Naive thymus-derived CD4-positive, alpha-beta T cell (primary cell): ENCODE measurements around the gene CTNNB1. TPM values are rescaled to one million over a fixed set of nuclear protein-coding genes. Genes with fewer than 3 reads are reported as not detected.

Source experiments
- ATAC-seq: fragments of 150-1000 bp; cut with Tn5 transposase; 2 replicates; pipeline ENCODE4 v1.10.0; 2021; ENCODE audit warnings: mild to moderate bottlenecking, moderate library complexity
- CTCF ChIA-PET: fragments of 350-600 bp; sonication (Branson Sonifier 250); formaldehyde crosslinking; loops from one replicate; lab custom pipeline; 2021; ENCODE audit warnings: antibody characterized with exemption; lab: Charles Lee
- POLR2A ChIA-PET: fragments of 350-600 bp; sonication (Branson Sonifier 250); formaldehyde crosslinking; loops from one replicate; lab custom pipeline; 2021; ENCODE audit warnings: antibody characterized with exemption, inconsistent platforms; lab: Charles Lee
- DNase-seq, 9 donors: peaks; one replicate each; pipeline versions ENCODE4 v3.0.0 to v3.0.0-alpha.2; 2020 to 2022; ENCODE audit warnings: mixed read lengths in 1 of 9
- H3K27ac ChIP-seq: one replicate; pipeline ENCODE4 v1.7.0; 2013; ENCODE audit warnings: mild to moderate bottlenecking, low read depth, low read length, moderate library complexity
- H3K27me3 ChIP-seq, 2 donors: one replicate each; pipeline ENCODE4 v1.7.0; 2013; ENCODE audit warnings: low read length in 2 of 2, mild to moderate bottlenecking in 2 of 2, moderate library complexity in 2 of 2; ENCODE audit not compliant: control insufficient read depth in 2 of 2, insufficient read depth in 2 of 2
- H3K36me3 ChIP-seq, 3 experiments: 1 replicate in 2 of 3; 2 replicates in 1 of 3; pipeline ENCODE4 v1.7.0; 2013; ENCODE audit warnings: low read length in 3 of 3, mild to moderate bottlenecking in 3 of 3, moderate library complexity in 1 of 3; ENCODE audit not compliant: insufficient read depth in 3 of 3, control insufficient read depth in 2 of 3
- H3K4me1 ChIP-seq, 2 donors: one replicate each; pipeline ENCODE4 v1.7.0; 2013; ENCODE audit warnings: low read length in 2 of 2, mild to moderate bottlenecking in 2 of 2, moderate library complexity in 1 of 2; ENCODE audit not compliant: control insufficient read depth in 2 of 2, insufficient read depth in 2 of 2
- H3K4me3 ChIP-seq: 2 replicates; pipeline ENCODE4 v1.7.0; 2013; ENCODE audit warnings: mild to moderate bottlenecking, low read length
- H3K9me3 ChIP-seq, 3 experiments: 1 replicate in 2 of 3; 2 replicates in 1 of 3; pipeline ENCODE4 v1.7.0; 2013; ENCODE audit warnings: low read length in 3 of 3; ENCODE audit not compliant: control insufficient read depth in 2 of 3
- H3K27ac Mint-ChIP-seq, 9 donors: one replicate each; pipeline ENCODE4 v1.8.0; 2020 to 2022; ENCODE audit warnings: mixed read lengths in 9 of 9, mild to moderate bottlenecking in 8 of 9, moderate library complexity in 5 of 9, inconsistent platforms in 2 of 9
- H3K27me3 Mint-ChIP-seq, 5 donors: one replicate each; pipeline ENCODE4 v1.8.0; 2021 to 2022; ENCODE audit warnings: mixed read lengths in 5 of 5, mild to moderate bottlenecking in 1 of 5
- H3K36me3 Mint-ChIP-seq, 5 donors: one replicate each; pipeline ENCODE4 v1.8.0; 2020 to 2022; ENCODE audit warnings: mixed read lengths in 5 of 5, mild to moderate bottlenecking in 3 of 5, inconsistent platforms in 1 of 5
- H3K4me1 Mint-ChIP-seq, 7 donors: one replicate each; pipeline ENCODE4 v1.8.0; 2020 to 2022; ENCODE audit warnings: mixed read lengths in 7 of 7, mild to moderate bottlenecking in 3 of 7, inconsistent platforms in 1 of 7
- H3K4me3 Mint-ChIP-seq, 10 donors: one replicate each; pipeline ENCODE4 v1.8.0; 2020 to 2022; ENCODE audit warnings: mild to moderate bottlenecking in 10 of 10, mixed read lengths in 10 of 10, moderate library complexity in 6 of 10, inconsistent platforms in 2 of 10
- H3K9me3 Mint-ChIP-seq, 11 donors: one replicate each; pipeline ENCODE4 v1.8.0; 2020 to 2022; ENCODE audit warnings: mixed read lengths in 11 of 11, mild to moderate bottlenecking in 4 of 11, inconsistent platforms in 1 of 11, moderate library complexity in 1 of 11
- intact Hi-C, 2 donors: fragments of 100-400 bp; cut with micrococcal nuclease; formaldehyde crosslinking; loops; one replicate each; pipeline ENCODE4 v1.15.1; 2023
- polyA plus RNA-seq, 2 donors: library from polyadenylated mRNA; unstranded; fragments of 300-500 nt; fragmentation: Illumina TruSeq; gene quantifications; one replicate each; pipeline ENCODE4 v1.2.3, GENCODE V29; 2021
- total RNA-seq, 6 experiments: library from RNA in 5 of 6; stranded (reverse) in 5 of 6; gene quantifications; 1 replicate in 5 of 6; 2 replicates in 1 of 6; pipeline ENCODE4 v1.2.3 and lab custom pipeline; 2021 to 2026

CTNNB1 gene
- total and polyA plus RNA-seq, 7 experiments from 2014 or later: 40.5 to 227 (median 160) TPM

GRCh38 chr3:41223691-41224090, 24.4 kb downstream of the CTNNB1 start:
- Mint-ChIP-seq H3K27ac (peak overlapping the region in 1 of 9 donors; percentile 3), H3K4me1 (peaks cover 34 to 76% (median 64%) of the 10 kb centered on the region in 7 donors), H3K27me3 (no peaks in the 10 kb centered on the region), H3K9me3 (no peaks in the 10 kb centered on the region), H3K36me3 (peaks cover 7 to 46% (median 29%) of the 10 kb centered on the region in 5 donors), H3K4me3 (no peak overlapping the region)
- intact Hi-C loops: no loop called here
- ATAC-seq (no peak), DNase-seq (no peak)
- Histone ChIP-seq H3K4me3 (no peak overlapping the region), H3K27me3 (no peaks in the 10 kb centered on the region), H3K4me1 (peaks cover 5 to 17% of the 10 kb centered on the region in 2 donors), H3K36me3 (peaks cover 24 to 43% (median 33%) of the 10 kb centered on the region in 3 experiments), H3K9me3 (no peaks in the 10 kb centered on the region), H3K27ac (no peak overlapping the region)
- ChIA-PET CTCF (no interaction called here), POLR2A (no interaction called here)

GRCh38 chr3:41224120-41224806, 25.0 kb downstream of the CTNNB1 start:
- POLR2A ChIA-PET: interaction anchor here (1.0 kb wide), 1 partner anchor 25 kb away, joined by 3 read pairs; the partner anchor contains the start of gene CTNNB1
- peaks cover 7 to 47% (median 32%) of the 10 kb centered on the region in 5 donors for H3K36me3 Mint-ChIP-seq
- H3K27ac Mint-ChIP-seq: no peak overlapping the region

GRCh38 chr3:41234823-41235721, 35.8 kb downstream of the CTNNB1 start:
- peak overlapping the region in 5 of 9 donors; percentile 7 to 68 (median 41) for H3K27ac Mint-ChIP-seq
- H3K4me3 Mint-ChIP-seq: no peak overlapping the region

More at GRCh38 chr3:41224120-41224806, 25.0 kb downstream of the CTNNB1 start:
- ATAC-seq (no peak), DNase-seq (no peak)
- Histone ChIP-seq H3K4me1 (peaks cover 5 to 13% of the 10 kb centered on the region in 2 donors), H3K27me3 (no peaks in the 10 kb centered on the region), H3K4me3 (no peak overlapping the region), H3K27ac (no peak overlapping the region), H3K36me3 (peaks cover 24 to 44% (median 33%) of the 10 kb centered on the region in 3 experiments), H3K9me3 (no peaks in the 10 kb centered on the region)
- CTCF ChIA-PET: interaction anchor here (1.0 kb wide), 1 partner anchor 28 kb away, joined by 4 read pairs; no protein-coding TSS in a partner anchor
- intact Hi-C loops: no loop called here
- no peaks in the 10 kb centered on the region for H3K27me3 Mint-ChIP-seq
- H3K4me3 Mint-ChIP-seq: no peak overlapping the region
- H3K9me3 Mint-ChIP-seq: no peaks in the 10 kb centered on the region
- H3K4me1 Mint-ChIP-seq: peaks cover 34 to 74% (median 62%) of the 10 kb centered on the region in 7 donors

GRCh38 chr3:41236228-41236627, 36.9 kb downstream of the CTNNB1 start:
- no peak overlapping the region for H3K4me3 ChIP-seq
- intact Hi-C loops: loop anchor here in 1 of 2 donors (5.0 kb wide), 1 partner anchor 34 kb away; no protein-coding TSS in a partner anchor
- POLR2A ChIA-PET: interaction anchor here (1.1 kb wide), 2 partner anchors 14 to 37 kb away, joined by 3 read pairs; partner anchors contain the start of gene CTNNB1

More at GRCh38 chr3:41234823-41235721, 35.8 kb downstream of the CTNNB1 start:
- ATAC-seq (no peak), DNase-seq (no peak)
- Mint-ChIP-seq H3K27me3 (no peaks in the 10 kb centered on the region), H3K9me3 (peaks cover 0 to 3% (median 0%) of the 10 kb centered on the region in 11 donors), H3K36me3 (peaks cover 18 to 79% (median 60%) of the 10 kb centered on the region in 5 donors), H3K4me1 (peaks cover 0 to 11% (median 7%) of the 10 kb centered on the region in 7 donors)
- no peak overlapping the region for H3K27ac ChIP-seq
- H3K9me3 ChIP-seq: no peaks in the 10 kb centered on the region
- no peak overlapping the region for H3K4me3 ChIP-seq
- no peaks in the 10 kb centered on the region for H3K27me3 ChIP-seq
- ChIA-PET CTCF (interaction anchor here (0.6 kb wide), 1 partner anchor 32 kb away, joined by 5 read pairs; no protein-coding TSS in a partner anchor), POLR2A (interaction anchor here (1.1 to 1.6 kb wide), 2 partner anchors 15 to 36 kb away, joined by 3 to 4 read pairs; partner anchors contain the start of gene CTNNB1)
- H3K36me3 ChIP-seq: peaks cover 52 to 90% (median 53%) of the 10 kb centered on the region in 3 experiments
- no peaks in the 10 kb centered on the region for H3K4me1 ChIP-seq
- intact Hi-C loops: loop anchor here in 1 of 2 donors (5.0 kb wide), 1 partner anchor 33 kb away; no protein-coding TSS in a partner anchor

GRCh38 chr3:41237907-41238306, 38.6 kb downstream of the CTNNB1 start:
- peak overlapping the region in 6 of 9 donors; percentile 25 to 57 (median 29) for H3K27ac Mint-ChIP-seq
- H3K4me3 Mint-ChIP-seq: no peak overlapping the region
- H3K9me3 ChIP-seq: no peaks in the 10 kb centered on the region
- H3K27me3 Mint-ChIP-seq: no peaks in the 10 kb centered on the region
- CTCF ChIA-PET: no interaction called here
- H3K27me3 ChIP-seq: no peaks in the 10 kb centered on the region
- peaks cover 43 to 64% (median 54%) of the 10 kb centered on the region in 3 experiments for H3K36me3 ChIP-seq
- H3K36me3 Mint-ChIP-seq: peaks cover 9 to 65% (median 42%) of the 10 kb centered on the region in 5 donors
- ATAC-seq (no peak), DNase-seq (no peak)
- POLR2A ChIA-PET: interaction anchor here (0.6 to 0.9 kb wide), 2 partner anchors 18 to 60 kb away, joined by 3 read pairs; no protein-coding TSS in a partner anchor
- no peaks in the 10 kb centered on the region for H3K4me1 ChIP-seq
- H3K4me3 ChIP-seq: no peak overlapping the region
- H3K9me3 Mint-ChIP-seq: peaks cover 0 to 1% (median 0%) of the 10 kb centered on the region in 11 donors
- peaks cover 0 to 4% (median 0%) of the 10 kb centered on the region in 7 donors for H3K4me1 Mint-ChIP-seq
- no peak overlapping the region for H3K27ac ChIP-seq
- intact Hi-C loops: loop anchor here (2.0 to 5.0 kb wide), 2 partner anchors 36 to 37 kb away; no protein-coding TSS in a partner anchor

More at GRCh38 chr3:41236228-41236627, 36.9 kb downstream of the CTNNB1 start:
- peaks cover 0 to 8% (median 0%) of the 10 kb centered on the region in 7 donors for H3K4me1 Mint-ChIP-seq
- H3K36me3 ChIP-seq: peaks cover 52 to 80% (median 53%) of the 10 kb centered on the region in 3 experiments
- H3K27me3 Mint-ChIP-seq: no peaks in the 10 kb centered on the region
- no peak overlapping the region for H3K27ac ChIP-seq
- H3K27me3 ChIP-seq: no peaks in the 10 kb centered on the region
- no peak overlapping the region for H3K4me3 Mint-ChIP-seq
- CTCF ChIA-PET: no interaction called here
- DNase-seq: no peak
- no peak for ATAC-seq
- peaks cover 13 to 74% (median 55%) of the 10 kb centered on the region in 5 donors for H3K36me3 Mint-ChIP-seq
- H3K4me1 ChIP-seq: no peaks in the 10 kb centered on the region
- H3K9me3 Mint-ChIP-seq: peaks cover 0 to 1% (median 0%) of the 10 kb centered on the region in 11 donors
- H3K9me3 ChIP-seq: no peaks in the 10 kb centered on the region
- H3K27ac Mint-ChIP-seq: peak overlapping the region in 2 of 9 donors; percentile 43 to 55
